KBM-7 (cell line): ENCODE measurements around the gene DRD4.
"Not testable (repeated sequence)": the region's sequence is repeated elsewhere in the genome, so short reads cannot be mapped to it uniquely, and the experiment has no call there.

Source experiments
- DNase-seq: peaks from one replicate; pipeline ENCODE4 v3.0.0-alpha.2; 2015
- in situ Hi-C: fragments of 300-500 bp; cut with MboI; formaldehyde crosslinking; loops from 2 replicates; pipeline ENCODE4 v1.14.3; 2020; ENCODE audit warnings: low sequenced_read_pairs, low pct_unique_long_range_greater_than_20kb, mixed read lengths

The DRD4 gene

DNA sequence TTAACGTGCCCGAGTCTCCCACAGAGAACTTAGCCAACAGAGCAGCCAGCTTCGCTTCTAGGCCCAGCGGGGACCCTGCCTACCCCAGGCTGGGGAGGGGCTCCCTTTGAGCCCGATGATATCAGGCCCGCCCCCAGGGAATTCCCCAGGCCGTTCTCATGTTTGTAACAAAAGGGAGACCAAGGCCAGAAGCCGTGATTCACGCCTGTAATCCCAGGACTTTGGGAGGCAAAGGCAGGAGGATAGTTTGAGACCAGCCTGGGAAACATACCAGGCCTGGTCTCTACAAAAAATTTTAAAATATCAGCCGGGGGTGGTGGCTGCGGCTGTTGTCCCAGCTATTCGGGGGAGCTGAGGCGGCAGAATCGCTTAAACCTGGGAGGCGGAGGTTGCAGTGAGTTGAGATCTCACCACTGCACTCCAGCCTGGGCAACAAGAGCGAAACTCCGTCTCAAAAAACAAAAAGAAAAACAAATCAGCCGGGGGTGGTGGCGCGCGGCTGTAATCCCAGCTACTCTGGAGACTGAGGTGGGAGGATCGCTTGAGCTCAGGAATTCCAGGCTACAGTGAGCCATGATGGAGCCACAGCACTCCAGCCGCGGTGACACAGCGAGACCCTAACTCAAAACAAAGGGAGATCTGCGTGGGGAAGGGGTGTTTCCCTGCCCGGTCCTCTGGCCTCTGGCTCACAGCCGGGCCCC lies 1.7 kb downstream of the DRD4 start:
- in situ Hi-C loops: no loop called here
- DNase-seq: no peak

- no peak for DNase-seq
These were observed 2.4 kb downstream of the DRD4 start for GRCh38 chr11:639332-639955.

DNA sequence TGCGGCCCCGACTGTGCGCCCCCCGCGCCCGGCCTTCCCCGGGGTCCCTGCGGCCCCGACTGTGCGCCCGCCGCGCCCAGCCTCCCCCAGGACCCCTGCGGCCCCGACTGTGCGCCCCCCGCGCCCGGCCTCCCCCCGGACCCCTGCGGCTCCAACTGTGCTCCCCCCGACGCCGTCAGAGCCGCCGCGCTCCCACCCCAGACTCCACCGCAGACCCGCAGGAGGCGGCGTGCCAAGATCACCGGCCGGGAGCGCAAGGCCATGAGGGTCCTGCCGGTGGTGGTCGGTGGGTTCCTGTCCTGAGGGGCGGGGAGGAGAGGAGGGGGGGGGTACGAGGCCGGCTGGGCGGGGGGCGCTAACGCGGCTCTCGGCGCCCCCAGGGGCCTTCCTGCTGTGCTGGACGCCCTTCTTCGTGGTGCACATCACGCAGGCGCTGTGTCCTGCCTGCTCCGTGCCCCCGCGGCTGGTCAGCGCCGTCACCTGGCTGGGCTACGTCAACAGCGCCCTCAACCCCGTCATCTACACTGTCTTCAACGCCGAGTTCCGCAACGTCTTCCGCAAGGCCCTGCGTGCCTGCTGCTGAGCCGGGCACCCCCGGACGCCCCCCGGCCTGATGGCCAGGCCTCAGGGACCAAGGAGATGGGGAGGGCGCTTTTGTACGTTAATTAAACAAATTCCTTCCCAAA lies 3.1 kb downstream of the DRD4 start:
- in situ Hi-C loops: no loop called here
- no peak for DNase-seq

More at GRCh38 chr11:639332-639955, 2.4 kb downstream of the DRD4 start:
- in situ Hi-C loops: no loop called here

DNA sequence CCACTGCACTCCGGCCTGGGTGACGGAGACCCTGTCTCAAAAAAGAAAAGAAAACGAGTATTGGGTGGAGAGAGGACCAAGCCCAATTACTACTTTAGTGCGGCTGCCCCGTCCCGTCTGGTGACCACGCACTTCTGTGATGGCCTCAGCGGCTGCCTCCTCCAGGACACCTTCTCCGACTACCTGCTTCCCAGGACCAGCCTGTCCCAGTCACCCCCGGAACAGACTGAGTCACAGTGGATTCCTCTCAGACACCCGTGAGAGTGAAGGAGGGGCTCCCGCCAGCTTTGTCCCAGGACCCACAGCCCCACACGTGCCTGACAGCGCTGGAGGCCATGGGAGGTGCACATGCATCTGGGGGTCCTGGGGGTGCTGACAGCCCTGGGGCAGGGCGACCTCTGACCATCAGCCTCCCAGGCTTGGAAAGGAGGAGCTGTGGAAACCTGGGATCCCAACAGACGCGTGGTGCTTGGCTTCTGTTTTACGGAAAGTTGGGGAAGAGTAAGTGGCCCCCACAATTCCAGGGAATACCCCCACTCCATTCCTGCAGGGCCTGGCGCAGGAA lies 4.8 kb downstream of the DRD4 start:
- in situ Hi-C loops: no loop called here
- no peak for DNase-seq

GRCh38 chr11:643366-643765 lies 6.3 kb downstream of the DRD4 start:
- DNase-seq: no peak
- in situ Hi-C loops: no loop called here

DNA sequence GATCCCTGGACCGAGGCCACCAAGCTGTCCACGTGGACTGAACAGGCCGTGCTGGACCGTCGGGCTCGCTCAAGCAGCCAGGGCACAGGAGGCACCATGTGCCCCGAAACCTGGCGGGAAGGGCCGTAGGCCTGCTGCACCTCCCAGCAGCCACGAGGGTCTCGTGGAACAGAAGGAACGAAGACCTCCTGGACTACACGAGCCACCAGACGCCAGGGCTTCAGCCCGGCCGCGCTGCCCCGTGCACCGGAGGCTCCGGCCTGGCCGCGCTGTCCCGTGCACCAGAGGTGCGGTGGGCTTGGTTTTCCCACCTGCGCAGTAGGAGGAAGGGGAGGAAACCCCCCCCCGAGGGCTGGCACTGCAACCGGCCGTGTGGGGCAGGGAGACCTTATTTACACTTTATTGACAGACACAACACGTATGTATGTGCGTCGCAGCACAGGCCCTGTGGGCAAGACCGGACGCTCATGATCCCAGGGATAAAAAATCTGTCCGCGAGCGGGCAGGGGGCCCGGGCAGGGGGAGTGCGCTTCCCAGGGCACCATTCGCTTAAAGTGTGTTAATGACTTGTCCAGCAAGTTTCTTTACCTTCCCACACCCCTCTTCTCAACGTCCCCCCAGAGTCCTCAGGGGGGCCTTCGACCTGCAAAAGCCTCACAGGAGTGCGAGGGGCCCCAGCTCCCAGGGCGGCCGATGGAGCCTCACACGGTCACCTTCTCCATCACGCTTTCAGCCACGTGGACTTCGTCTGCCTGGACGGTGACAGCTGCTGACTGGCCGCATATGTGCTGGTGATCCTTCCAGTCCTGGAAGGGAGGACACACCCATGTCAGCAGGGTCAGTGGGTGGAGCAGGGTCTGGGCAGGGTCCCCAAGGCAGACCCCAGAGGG lies 7.0 kb downstream of the DRD4 start:
- in situ Hi-C loops: no loop called here
- DNase-seq: no peak

GRCh38 chr11:645536-645935 lies 8.5 kb downstream of the DRD4 start:
- in situ Hi-C loops: no loop called here
- DNase-seq: no peak

DNA sequence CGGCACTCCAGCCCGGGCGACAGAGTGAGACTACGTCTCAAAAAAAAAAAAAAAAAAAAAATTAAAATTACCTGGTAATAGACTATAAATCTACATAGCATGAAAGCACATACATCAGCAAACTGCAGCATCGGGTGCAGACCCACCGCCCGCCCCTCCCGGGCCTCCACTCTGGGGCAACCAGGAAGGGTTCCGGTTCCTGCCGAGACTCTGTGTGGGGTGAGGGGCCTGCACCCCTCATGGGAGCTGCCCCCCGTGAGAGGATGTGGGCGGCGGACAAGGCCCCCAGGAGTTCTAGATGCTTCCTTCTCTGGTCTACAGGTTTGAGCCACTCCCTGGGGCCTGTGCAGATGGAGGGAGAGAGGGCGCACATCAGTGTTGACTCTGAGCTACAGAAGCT lies 9.1 kb downstream of the DRD4 start:
- in situ Hi-C loops: no loop called here
- DNase-seq: no peak

GRCh38 chr11:647672-648158 lies 10.6 kb downstream of the DRD4 start:
- in situ Hi-C loops, DNase-seq: not testable (repeated sequence)

- in situ Hi-C loops: no loop called here
- DNase-seq: no peak
These were observed 13.4 kb downstream of the DRD4 start for GRCh38 chr11:650482-650881.

DNA sequence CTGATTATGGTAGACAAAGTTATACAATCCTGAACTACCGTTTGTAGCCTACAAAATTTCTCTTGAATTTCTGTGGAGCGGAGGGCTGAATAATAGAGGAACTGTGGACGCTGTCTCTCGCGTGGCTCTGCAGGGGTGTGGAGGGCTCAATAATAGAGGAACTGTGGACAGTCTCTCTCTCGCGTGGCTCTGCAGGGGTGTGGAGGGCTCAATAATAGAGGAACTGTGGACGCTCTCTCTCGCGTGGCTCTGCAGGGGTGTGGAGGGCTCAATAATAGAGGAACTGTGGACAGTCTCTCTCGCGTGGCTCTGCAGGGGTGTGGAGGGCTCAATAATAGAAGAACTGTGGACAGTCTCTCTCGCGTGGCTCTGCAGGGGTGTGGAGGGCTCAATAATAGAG lies 16.1 kb downstream of the DRD4 start:
- in situ Hi-C loops, DNase-seq: not testable (repeated sequence)

GRCh38 chr11:653837-654236 lies 16.8 kb downstream of the DRD4 start:
- no peak for DNase-seq
- in situ Hi-C loops: no loop called here

DNA sequence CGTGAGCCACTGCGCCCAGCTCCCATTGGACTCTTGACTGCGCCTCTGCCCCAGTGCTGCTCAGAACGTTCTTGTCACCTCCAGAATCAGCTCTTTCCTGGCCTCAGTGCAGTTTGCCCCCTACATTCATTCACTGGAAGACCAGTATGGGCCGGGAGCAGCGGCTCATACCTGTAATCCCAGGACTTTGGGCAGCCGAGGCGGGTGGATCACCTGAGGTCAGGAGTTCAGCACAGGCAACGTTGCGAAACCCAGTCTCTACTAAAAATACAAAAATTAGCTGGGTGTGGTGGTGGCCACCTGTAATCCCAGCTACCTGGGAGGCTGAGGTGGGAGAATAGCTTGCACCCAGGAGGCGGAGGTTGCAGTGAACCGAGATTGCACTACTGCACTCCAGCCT lies 17.4 kb downstream of the DRD4 start:
- in situ Hi-C loops: not testable (repeated sequence)

DNA sequence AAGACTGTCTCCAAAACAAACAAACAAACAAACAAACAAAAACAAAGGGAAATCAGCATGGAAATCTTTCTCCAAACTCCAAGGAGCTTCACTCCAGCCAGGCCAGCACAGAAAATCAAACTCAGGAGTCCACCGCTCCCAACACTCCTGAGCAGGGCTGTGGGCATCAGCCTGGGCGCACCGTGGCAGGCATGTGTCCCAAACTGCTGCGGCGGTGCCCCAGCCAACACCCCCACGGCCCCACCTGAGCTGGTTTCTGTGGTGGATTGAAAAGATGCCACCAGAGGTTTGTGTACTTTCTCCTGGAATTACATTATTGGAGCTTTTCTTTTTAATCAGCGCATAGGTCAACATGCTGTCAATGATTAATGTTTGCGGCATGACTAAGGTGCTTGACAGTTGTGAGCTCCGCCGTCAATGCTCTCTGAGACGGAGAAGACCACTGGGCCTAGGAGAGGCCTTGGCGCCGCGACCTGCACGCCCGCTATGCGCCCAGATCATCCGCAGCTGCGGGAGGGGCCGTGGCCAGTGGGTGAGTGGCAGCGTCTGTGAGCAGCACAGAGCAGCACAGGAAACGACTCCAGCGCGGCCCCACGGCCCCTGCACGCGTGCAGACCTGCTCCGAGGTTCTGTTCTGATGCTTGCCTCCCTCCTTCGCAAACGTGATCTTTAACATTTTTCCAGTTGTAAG lies 18.1 kb downstream of the DRD4 start:
- DNase-seq: no peak
- in situ Hi-C loops: no loop called here

More for the DNA sequence above, 17.4 kb downstream of the DRD4 start:
- not testable (repeated sequence) for DNase-seq

- no peak for DNase-seq
- in situ Hi-C loops: no loop called here
These were observed 19.4 kb downstream of the DRD4 start for GRCh38 chr11:656426-656825.

- in situ Hi-C loops: no loop called here
- DNase-seq: no peak
These were observed 19.8 kb downstream of the DRD4 start for GRCh38 chr11:656866-657265.

- in situ Hi-C loops: no loop called here
- DNase-seq: no peak
These were observed 20.6 kb downstream of the DRD4 start for GRCh38 chr11:657691-658126.

DNA sequence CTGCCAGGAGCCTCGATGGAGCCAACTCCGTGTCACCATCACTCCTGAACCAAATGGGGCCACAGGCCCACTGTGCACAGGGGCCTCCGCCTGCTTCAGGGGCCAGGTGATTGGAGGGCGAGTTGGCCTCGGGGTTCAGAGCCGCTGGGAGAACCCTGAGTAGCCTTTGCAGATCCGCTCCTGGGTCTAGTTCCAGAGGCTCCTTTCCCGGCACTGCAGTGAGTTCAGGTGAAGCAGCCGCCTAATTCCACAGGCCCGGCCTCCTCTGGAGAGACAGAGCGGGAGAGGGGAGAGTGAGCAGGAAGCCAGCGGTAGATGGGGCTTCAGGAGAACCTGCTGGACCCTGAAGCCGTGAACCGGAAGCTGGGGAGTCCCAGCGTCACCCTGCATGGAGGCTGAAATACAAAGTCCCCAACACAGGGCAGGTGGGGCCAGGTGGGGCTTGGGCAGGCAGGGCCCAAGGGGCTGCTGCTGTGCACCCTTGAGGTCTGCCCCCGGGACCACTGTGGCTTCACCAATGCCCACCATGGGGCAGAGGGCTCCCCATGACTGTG lies 22.5 kb downstream of the DRD4 start:
- in situ Hi-C loops: no loop called here

More for the DNA sequence above, 22.5 kb downstream of the DRD4 start:
- DNase-seq: no peak
